HUES48 (cell line): ENCODE data around the gene FRMD4A.

Experiments
- H3K27ac ChIP-seq: one replicate; pipeline ENCODE4 v1.7.0; 2013; ENCODE audit warnings: low read depth, low read length, inconsistent platforms
- H3K27me3 ChIP-seq: 2 replicates; pipeline ENCODE4 v1.6.1; 2013; ENCODE audit warnings: mild to moderate bottlenecking, low read length; ENCODE audit not compliant: control insufficient read depth, insufficient read depth
- H3K36me3 ChIP-seq: 2 replicates; pipeline ENCODE4 v1.6.1; 2013; ENCODE audit warnings: low read length; ENCODE audit not compliant: control insufficient read depth, insufficient read depth
- H3K4me1 ChIP-seq: 2 replicates; pipeline ENCODE4 v1.6.1; 2013; ENCODE audit warnings: mild to moderate bottlenecking, low read length; ENCODE audit not compliant: control insufficient read depth, insufficient read depth
- H3K4me3 ChIP-seq: 2 replicates; pipeline ENCODE4 v1.5.1; 2013; ENCODE audit warnings: mild to moderate bottlenecking, low read depth, low read length
- H3K9ac ChIP-seq: 2 replicates; pipeline ENCODE4 v1.6.1; 2013; ENCODE audit warnings: mild to moderate bottlenecking, low read depth, low read length, moderate library complexity
- H3K9me3 ChIP-seq: 2 replicates; pipeline ENCODE4 v1.6.1; 2013; ENCODE audit warnings: low read length; ENCODE audit not compliant: control insufficient read depth, insufficient read depth

Gene FRMD4A

DNA sequence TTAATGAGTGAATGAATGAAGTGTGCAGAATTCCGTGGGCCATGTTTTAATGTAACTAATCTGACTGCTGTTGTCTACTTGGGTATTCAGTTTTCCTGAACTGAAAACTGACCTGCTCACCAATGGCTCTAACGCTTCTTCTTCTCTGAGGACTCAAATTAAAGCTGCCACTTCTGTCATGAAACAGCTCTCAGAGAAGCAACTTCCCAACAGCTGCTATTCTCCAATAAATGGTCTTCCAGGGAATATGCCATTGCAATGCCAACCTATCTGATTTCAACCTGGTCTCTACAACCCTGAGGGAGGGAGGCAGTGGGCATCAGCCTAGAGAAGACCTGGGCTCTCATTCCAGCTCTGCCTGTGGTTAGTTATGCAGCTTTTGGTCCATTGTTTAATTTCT is 69.4 kb downstream of the FRMD4A start:
- no peaks in the 10 kb centered on the region for H3K27me3 ChIP-seq
- H3K4me3 ChIP-seq: no peak overlapping the region
- H3K36me3 ChIP-seq: no peaks in the 10 kb centered on the region
- H3K9ac ChIP-seq: no peak overlapping the region
- peaks cover 4% of the 10 kb centered on the region; the same call in 1 of the 2 replicates for H3K4me1 ChIP-seq
- H3K9me3 ChIP-seq: peaks cover 5% of the 10 kb centered on the region; the same call in 1 of the 2 replicates
- H3K27ac ChIP-seq: no peak overlapping the region

DNA sequence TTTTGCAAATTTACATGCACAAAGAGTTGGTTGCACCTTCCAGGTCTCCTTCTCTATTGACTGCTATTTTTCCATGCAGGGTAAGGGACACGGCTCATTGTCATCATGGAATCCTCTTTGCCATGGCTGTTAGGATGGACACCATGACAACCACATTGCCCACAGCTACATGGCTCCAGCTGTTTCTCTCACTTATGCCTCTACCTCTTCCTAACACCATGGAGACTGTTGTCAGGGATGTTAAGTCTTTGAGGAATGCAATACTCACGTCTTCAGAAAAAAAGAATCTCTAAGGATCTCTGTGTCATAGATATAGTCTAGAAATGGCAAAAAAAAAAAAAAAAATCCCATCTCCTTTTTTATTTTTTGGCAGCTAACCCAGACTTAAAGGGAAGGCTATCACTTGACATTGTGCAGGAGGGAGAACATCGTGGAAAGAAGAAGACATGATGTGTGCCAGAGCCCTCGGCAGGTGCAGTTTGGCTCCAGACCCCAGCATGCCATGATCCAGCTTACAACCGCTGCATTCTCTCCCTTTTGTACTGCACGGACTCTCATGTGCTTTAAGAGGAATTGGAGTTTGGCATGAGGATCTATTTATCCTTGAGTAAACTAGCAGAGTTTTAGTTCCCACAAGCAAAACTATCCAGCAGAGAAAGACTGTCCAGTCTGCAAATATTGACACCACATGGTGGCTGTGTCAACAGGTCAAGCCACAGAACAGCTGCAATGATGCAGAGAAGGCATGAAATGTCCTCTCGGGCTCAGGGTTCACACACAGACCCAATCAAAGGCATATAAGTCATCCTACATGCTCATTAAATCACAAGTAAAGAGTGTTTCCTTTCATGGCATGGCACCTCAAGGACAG is 70.8 kb downstream of the FRMD4A start:
- H3K36me3 ChIP-seq: no peaks in the 10 kb centered on the region
- H3K4me3 ChIP-seq: no peak overlapping the region
- no peaks in the 10 kb centered on the region for H3K4me1 ChIP-seq
- H3K9ac ChIP-seq: no peak overlapping the region
- H3K27me3 ChIP-seq: no peaks in the 10 kb centered on the region
- H3K9me3 ChIP-seq: peaks cover 5% of the 10 kb centered on the region; the same call in 1 of the 2 replicates
- no peak overlapping the region for H3K27ac ChIP-seq

DNA sequence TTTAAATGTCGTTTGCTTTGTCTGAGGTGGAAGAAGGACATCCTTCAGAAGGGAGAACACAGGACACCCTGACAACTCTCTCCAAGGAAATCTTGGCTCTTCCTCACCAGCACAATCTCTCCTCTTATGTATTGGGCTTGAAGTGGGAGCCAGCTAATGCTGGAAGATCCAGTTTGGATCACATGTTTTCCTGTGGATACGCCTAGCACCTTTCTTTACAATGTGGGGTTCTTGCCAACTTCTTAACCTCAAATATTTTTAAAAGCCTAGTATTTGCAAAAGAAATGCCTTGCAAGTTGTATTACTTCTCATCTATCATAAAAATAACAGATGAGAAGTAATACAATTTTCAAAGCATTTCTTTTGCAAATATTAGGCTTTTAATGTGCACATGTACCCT is 76.4 kb downstream of the FRMD4A start:
- Histone ChIP-seq H3K27ac (no peak overlapping the region), H3K27me3 (no peaks in the 10 kb centered on the region), H3K9me3 (peaks cover 5% of the 10 kb centered on the region; the same call in 1 of the 2 replicates), H3K4me3 (no peak overlapping the region), H3K9ac (no peak overlapping the region), H3K4me1 (no peaks in the 10 kb centered on the region), H3K36me3 (no peaks in the 10 kb centered on the region)

DNA sequence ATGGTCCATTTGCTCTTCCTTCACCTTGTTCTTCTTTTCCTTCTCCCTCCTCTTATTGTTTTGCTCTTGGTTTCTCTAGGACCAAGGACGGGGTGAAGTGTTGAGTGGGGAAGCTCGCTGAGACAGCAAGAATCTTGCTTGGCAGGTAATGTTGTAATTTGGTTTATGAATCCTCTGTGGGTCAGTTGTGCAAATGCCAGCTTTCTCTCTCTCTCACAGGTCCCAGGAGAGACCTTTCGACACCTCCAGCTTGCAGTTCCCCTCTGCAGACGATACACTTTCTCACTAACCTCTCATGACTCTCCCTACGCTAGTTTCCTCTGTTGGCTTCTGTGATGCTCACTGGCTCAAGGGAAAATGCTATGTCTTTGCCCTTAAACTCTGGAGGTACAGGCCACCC is 77.0 kb downstream of the FRMD4A start:
- Histone ChIP-seq H3K27me3 (no peaks in the 10 kb centered on the region), H3K4me3 (no peak overlapping the region), H3K36me3 (no peaks in the 10 kb centered on the region), H3K27ac (no peak overlapping the region), H3K9ac (no peak overlapping the region), H3K4me1 (no peaks in the 10 kb centered on the region), H3K9me3 (peaks cover 5% of the 10 kb centered on the region; the same call in 1 of the 2 replicates)

DNA sequence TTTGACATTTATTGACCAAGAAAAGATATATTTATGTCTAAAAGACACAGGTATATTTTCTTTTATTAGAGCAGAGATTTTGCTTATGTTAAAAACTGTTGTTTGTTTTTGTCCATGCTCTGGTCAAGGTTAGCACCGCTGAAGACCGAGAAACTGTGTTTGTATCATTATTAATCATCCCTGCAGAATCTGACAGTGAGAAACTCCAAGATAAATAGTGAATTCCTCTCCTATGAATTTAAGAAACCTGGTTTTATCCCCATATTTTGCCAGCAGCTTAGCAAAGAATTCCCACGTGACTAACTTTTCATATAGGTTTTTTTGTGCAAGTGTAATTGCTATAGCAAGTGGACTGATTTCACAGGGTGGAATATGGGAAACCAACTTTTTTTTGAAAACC is 77.6 kb downstream of the FRMD4A start:
- Histone ChIP-seq H3K9me3 (no peaks in the 10 kb centered on the region), H3K36me3 (no peaks in the 10 kb centered on the region), H3K4me1 (no peaks in the 10 kb centered on the region), H3K4me3 (no peak overlapping the region), H3K27ac (no peak overlapping the region), H3K9ac (no peak overlapping the region), H3K27me3 (no peaks in the 10 kb centered on the region)

DNA sequence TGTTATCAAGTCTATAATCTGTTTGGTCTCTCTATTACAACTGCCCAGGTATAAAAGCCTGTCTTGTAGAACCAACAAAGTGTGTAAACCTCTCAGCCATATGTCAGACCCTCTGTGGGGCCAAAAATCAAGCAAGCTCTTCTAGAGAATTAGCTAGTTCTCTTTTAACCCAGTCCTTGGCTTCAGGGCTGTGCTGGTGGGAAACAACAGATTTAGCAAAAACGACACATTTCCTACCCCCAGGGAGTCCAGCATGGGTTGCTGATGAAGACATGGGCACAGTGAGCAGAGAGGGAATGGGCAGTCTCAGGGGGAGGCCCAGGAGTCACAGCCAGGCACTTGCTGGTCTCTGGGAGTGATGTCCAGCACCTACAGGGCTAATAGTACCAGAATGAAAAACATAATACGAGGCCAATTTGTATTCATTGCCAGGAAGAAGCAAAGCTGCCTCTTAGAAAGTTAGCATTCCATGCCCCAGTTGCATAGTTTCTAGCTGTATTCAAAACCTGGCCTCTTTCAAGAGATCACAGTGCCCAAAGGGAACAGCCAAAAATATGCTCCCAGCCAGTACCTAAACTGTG is 80.1 kb downstream of the FRMD4A start:
- Histone ChIP-seq H3K9me3 (no peaks in the 10 kb centered on the region), H3K4me1 (no peaks in the 10 kb centered on the region), H3K4me3 (no peak overlapping the region), H3K9ac (no peak overlapping the region), H3K27me3 (no peaks in the 10 kb centered on the region), H3K36me3 (no peaks in the 10 kb centered on the region), H3K27ac (no peak overlapping the region)

DNA sequence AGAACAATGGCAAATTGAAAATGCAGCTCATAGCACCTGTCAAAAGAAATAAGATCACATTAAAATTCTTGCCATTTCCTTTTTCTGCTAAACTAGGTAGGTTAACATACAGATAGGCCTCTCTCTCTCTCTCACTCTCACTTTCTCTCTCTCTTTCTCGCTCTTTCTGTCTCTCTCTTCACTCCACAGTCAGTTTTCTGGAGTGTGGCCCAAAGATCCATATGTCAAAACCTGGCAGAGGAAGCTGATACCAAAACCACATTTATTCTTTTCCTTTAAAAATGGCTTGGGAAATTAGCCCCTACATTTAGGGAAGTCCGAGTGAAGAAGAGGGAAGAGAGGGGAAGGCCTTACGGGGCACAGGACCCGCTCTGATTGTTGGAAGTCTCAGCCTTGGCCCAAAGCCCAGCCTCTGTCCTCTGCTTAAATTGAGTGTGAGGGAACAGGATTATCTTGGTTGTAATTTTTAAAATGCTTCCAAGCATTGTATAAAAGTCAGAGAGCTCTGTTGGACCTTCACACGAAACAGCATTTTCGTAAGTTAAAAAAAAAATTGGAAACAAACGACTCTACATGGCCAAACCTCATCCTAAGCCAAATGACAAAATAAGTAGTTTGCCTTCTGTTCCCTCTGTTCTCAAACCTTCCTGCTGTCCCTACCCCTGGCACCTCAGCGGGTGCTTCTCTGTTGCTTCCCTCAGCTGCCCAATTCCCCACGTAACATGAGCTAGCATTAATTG is 83.2 kb downstream of the FRMD4A start:
- no peaks in the 10 kb centered on the region for H3K9me3 ChIP-seq
- no peak overlapping the region for H3K27ac ChIP-seq
- no peaks in the 10 kb centered on the region for H3K36me3 ChIP-seq
- no peak overlapping the region for H3K4me3 ChIP-seq
- 0 out of 2 replicates have a peak, but pooled peaks cover 12% of the 10 kb centered on the region for H3K4me1 ChIP-seq
- H3K27me3 ChIP-seq: no peaks in the 10 kb centered on the region
- H3K9ac ChIP-seq: no peak overlapping the region

DNA sequence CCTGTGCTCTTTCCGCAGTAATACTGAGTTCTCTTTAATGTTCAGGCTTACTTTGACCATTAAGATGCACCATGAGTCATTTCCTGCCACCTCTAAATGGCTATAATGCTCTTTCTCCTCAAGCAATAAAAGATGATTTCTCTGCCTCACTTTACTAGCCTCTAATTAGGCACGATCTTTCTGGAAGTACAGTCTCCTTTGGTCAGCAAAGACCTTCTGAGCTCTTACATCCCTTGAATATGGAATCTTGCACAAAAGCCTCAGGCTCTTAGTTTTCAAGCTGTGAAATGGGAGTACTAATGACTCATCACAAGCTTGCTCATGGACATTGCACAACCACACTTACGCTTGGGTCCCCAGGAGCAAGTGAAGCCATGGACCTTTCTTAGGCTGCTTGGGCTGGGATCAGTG is 85.9 kb downstream of the FRMD4A start:
- no peak overlapping the region for H3K4me3 ChIP-seq
- no peaks in the 10 kb centered on the region for H3K9me3 ChIP-seq
- H3K9ac ChIP-seq: no peak overlapping the region
- no peak overlapping the region for H3K27ac ChIP-seq
- no peaks in the 10 kb centered on the region for H3K36me3 ChIP-seq
- H3K4me1 ChIP-seq: peaks cover 33% of the 10 kb centered on the region
- no peaks in the 10 kb centered on the region for H3K27me3 ChIP-seq

DNA sequence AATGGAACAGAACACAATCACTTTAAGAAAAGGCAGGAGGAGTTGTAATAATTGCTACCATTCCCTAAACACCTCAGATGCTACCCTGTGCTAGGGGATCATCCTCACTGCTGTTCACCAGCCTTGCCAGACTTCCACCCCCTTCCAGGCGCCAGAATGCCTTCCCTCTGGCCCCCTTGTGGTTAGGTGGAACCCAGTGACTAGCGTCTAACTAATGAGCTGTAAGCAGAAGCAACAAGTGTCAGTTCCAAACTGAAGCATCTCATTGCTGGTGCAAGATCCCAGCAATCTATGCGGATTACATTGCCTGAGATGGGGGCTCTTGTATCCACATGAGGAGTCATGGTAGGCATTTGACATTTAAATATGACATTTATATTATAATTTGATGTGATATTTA is 86.6 kb downstream of the FRMD4A start:
- H3K36me3 ChIP-seq: no peaks in the 10 kb centered on the region
- no peak overlapping the region for H3K27ac ChIP-seq
- no peaks in the 10 kb centered on the region for H3K27me3 ChIP-seq
- no peaks in the 10 kb centered on the region for H3K9me3 ChIP-seq
- H3K4me1 ChIP-seq: peaks cover 36% of the 10 kb centered on the region
- no peak overlapping the region for H3K9ac ChIP-seq
- no peak overlapping the region for H3K4me3 ChIP-seq

DNA sequence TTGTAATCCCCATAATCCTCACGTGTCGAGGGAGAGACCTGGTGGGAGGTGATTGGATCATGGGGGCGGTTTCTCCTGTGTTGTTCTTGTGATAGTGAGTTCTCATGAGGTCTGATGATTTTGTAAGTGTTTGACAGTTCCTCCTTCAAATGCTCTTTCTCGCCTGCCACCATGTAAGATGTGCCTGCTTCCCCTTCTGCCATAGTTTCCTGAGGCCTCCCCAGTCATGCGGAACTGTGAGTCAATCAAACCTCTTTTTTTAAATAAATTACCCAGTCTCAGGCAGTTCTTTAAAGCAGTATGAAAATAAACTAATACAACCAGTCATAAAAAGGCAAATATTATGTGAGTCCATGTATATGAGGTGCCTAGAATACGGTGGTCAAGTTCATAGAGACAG is 87.5 kb downstream of the FRMD4A start:
- Histone ChIP-seq H3K4me1 (peaks cover 36% of the 10 kb centered on the region), H3K27me3 (no peaks in the 10 kb centered on the region), H3K9ac (no peak overlapping the region), H3K27ac (no peak overlapping the region), H3K36me3 (no peaks in the 10 kb centered on the region), H3K9me3 (no peaks in the 10 kb centered on the region), H3K4me3 (no peak overlapping the region)

DNA sequence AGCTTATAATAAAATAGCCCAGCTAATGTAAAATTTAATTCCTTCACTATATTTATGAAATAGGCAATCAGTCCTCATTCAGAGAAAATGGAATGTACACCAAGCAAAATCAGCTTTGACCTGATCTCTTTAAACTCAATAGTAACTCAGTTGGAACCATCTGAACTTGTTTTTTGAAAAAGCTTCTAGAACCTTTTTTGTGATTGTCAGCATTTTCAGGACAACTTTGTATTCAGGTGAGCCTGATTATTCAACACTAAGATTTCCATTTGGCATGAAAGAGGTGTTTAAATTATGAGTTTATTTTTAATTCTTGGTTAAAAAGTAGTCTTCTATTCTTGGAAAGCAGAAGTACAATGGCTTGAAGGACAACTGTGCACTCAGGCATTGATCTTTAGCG is 89.5 kb downstream of the FRMD4A start:
- Histone ChIP-seq H3K27me3 (no peaks in the 10 kb centered on the region), H3K4me3 (no peak overlapping the region), H3K4me1 (peaks cover 36% of the 10 kb centered on the region), H3K36me3 (no peaks in the 10 kb centered on the region), H3K9me3 (no peaks in the 10 kb centered on the region), H3K27ac (no peak overlapping the region), H3K9ac (no peak overlapping the region)
